ENCODE results near the gene PRELID1.

PRELID1 gene

DNA sequence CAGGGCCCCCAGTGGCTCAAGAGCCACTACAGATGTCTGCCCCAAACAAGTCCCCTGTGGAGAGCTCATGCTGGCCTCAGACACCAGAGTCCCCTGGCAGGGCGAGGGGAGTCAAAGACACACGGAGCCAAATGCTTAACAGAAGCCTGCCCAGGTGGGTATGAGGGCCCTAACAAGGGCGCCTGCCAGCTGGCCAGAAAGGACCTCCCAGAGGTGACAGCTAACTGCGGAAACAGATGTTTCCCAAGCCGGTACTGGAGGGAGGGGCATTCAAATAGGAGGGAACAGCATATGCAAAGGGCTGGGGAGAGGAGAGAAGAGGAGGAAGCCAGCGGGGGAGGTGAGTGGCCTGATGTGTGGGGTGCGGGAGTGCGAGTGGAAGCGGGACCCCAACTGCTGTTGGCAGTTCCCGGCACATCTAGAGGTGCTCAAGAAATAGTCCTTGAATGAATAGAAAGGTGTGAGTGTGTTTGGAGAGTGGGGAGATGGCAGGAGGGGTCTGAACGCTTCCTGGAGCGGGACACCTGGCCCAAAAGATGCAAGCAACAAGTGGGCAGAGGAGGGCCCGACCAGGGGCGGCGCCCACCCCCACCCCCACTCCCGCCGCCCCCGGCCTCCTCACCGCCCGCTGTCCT, 7.3 kb downstream of the PRELID1 start:
- no peak overlapping the region for H3K27ac ChIP-seq
- no peaks in the 10 kb centered on the region for H3K9me3 ChIP-seq (ENCODE audit: severe bottlenecking)
- no peak for DNase-seq
- peak overlapping the region; percentile 62 for H3K4me3 ChIP-seq (ENCODE audit: low read depth, low read length)
- peaks cover 16% of the 10 kb centered on the region for H3K36me3 ChIP-seq
- H3K27me3 ChIP-seq (ENCODE audit: insufficient read depth, low read depth, severe bottlenecking) = no peaks in the 10 kb centered on the region
- TF ChIP-seq CTCF (IDR thresholded peaks at IDR 0.05; ENCODE audit: low read depth, low read length) = no peak

- no peak for DNase-seq
- Histone ChIP-seq H3K27me3 (ENCODE audit: insufficient read depth, low read depth, severe bottlenecking) (no peaks in the 10 kb centered on the region), H3K4me3 (ENCODE audit: low read depth, low read length) (peak overlapping the region; percentile 62), H3K27ac (peak overlapping the region; percentile 93), H3K36me3 (peaks cover 12% of the 10 kb centered on the region), H3K9me3 (ENCODE audit: severe bottlenecking) (no peaks in the 10 kb centered on the region)
- no peak for TF ChIP-seq CTCF (IDR thresholded peaks at IDR 0.05; ENCODE audit: low read depth, low read length)
Measured at GRCh38 chr5:177311392-177311722, 7.8 kb downstream of the PRELID1 start.

GRCh38 chr5:177311723-177312648, 8.4 kb downstream of the PRELID1 start, which contains the start of gene MXD3:
Gene MXD3 (minus strand): TSS chr5:177311898. CDS start chr5:177311830, 68 bp downstream.
- H3K36me3 ChIP-seq = peaks cover 8% of the 10 kb centered on the region
- H3K27ac ChIP-seq = peak within 1 kb of the TSS; percentile 93
- no peaks in the 10 kb centered on the region for H3K27me3 ChIP-seq (ENCODE audit: insufficient read depth, low read depth, severe bottlenecking)
- TF ChIP-seq CTCF (IDR thresholded peaks at IDR 0.05; ENCODE audit: low read depth, low read length) = no peak
- H3K4me3 ChIP-seq (ENCODE audit: low read depth, low read length) = peak within 1 kb of the TSS; percentile 62
- H3K9me3 ChIP-seq (ENCODE audit: severe bottlenecking) = no peaks in the 10 kb centered on the region
- DNase-seq = peak; percentile 95

GRCh38 chr5:177312649-177313181, 9.1 kb downstream of the PRELID1 start:
- Histone ChIP-seq H3K36me3 (peaks cover 6% of the 10 kb centered on the region), H3K9me3 (ENCODE audit: severe bottlenecking) (no peaks in the 10 kb centered on the region), H3K27me3 (ENCODE audit: insufficient read depth, low read depth, severe bottlenecking) (no peaks in the 10 kb centered on the region), H3K27ac (peak overlapping the region; percentile 93), H3K4me3 (ENCODE audit: low read depth, low read length) (peak overlapping the region; percentile 35)
- TF ChIP-seq CTCF (IDR thresholded peaks at IDR 0.05; ENCODE audit: low read depth, low read length) = no peak
- DNase-seq = no peak

DNA sequence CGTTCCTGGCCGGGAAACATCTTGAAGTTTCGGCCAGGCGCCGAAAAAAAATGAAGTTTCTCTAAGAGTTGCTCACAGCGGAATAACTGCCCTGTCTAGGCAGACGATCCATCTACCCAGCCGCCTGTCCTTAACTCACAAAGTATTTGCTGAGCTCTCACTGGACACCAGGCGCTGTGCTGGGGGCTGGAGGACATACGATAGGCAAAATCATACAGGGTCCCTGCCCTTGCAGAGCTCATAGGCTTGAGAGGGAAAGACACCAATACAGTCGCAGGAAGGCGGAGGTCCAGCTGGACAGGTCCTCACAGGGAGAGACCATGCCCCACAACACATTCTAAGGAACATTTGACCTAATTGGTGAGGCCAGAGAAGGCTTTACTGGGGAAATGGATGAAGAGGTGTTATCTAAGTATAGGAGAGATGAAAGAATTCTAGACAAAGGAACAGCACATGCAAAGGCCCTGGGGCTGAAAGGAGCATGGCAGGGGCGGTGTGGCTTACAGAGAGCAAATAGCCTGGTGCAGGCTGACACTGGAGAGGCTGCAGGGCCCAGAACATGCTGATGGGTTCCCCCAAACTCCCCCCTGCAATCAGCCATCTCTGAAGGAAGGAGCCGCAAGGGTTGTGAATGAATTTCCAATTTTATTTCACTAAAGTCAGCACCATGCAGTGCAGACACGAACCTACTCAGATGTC, 10.1 kb downstream of the PRELID1 start:
- Histone ChIP-seq H3K27me3 (ENCODE audit: insufficient read depth, low read depth, severe bottlenecking) (no peaks in the 10 kb centered on the region), H3K27ac (no peak overlapping the region), H3K4me3 (ENCODE audit: low read depth, low read length) (no peak overlapping the region)

More for the DNA sequence above, 10.1 kb downstream of the PRELID1 start:
- Histone ChIP-seq H3K36me3 (peaks cover 4% of the 10 kb centered on the region), H3K9me3 (ENCODE audit: severe bottlenecking) (no peaks in the 10 kb centered on the region)
- TF ChIP-seq CTCF (IDR thresholded peaks at IDR 0.05; ENCODE audit: low read depth, low read length) = no peak
- no peak for DNase-seq
